ENCODE data around the gene S100A8. TPM values are rescaled to one million over a fixed set of nuclear protein-coding genes. Genes with fewer than 3 reads are reported as not detected.
"Not testable (repeated sequence)": the region's sequence is repeated elsewhere in the genome, so short reads cannot be mapped to it uniquely, and the experiment has no call there.

S100A8 gene
- polyA plus RNA-seq, 3 donors, result 4,193 to 30,135 (median 27,689) TPM

- Mint-ChIP-seq H3K4me3 (no peak within 1 kb of the TSS), H3K4me1 (peaks cover 16% of the 10 kb centered on the region), H3K36me3 (no peaks in the 10 kb centered on the region), H3K9me3 (peaks cover 0 to 9% (median 6%) of the 10 kb centered on the region in 7 donors), H3K27ac (no peak within 1 kb of the TSS), H3K27me3 (ENCODE audit: low read depth in 3 of 3) (peaks cover 20 to 25% (median 23%) of the 10 kb centered on the region in 3 donors)
- WGBS (ENCODE audit: insufficient coverage), result 89% methylated on average over 4 of the region's 6 CpGs
- H3K4me3 ChIP-seq (replicated peaks in 1 of 3; ENCODE audit: low read depth in 2 of 3, low read length in 3 of 3), result no peak within 1 kb of the TSS
- no peaks in the 10 kb centered on the region for H4K20me1 ChIP-seq (ENCODE audit: insufficient read depth, low read length)
- no peak within 1 kb of the TSS for H2AFZ ChIP-seq (ENCODE audit: insufficient read depth, low read depth, low read length, poor library complexity, severe bottlenecking)
- no peaks in the 10 kb centered on the region for H3K9me3 ChIP-seq (replicated peaks in 1 of 2; ENCODE audit: control insufficient read depth in 1 of 2, insufficient read depth in 1 of 2, low read length in 2 of 2)
- peaks cover 0 to 15% of the 10 kb centered on the region in 2 donors for H3K4me1 ChIP-seq (ENCODE audit: control insufficient read depth in 1 of 2, insufficient read depth in 2 of 2, low read length in 2 of 2)
- no peak within 1 kb of the TSS for H3K9ac ChIP-seq (ENCODE audit: insufficient read depth, low read length, poor library complexity, severe bottlenecking)
- H3K27me3 ChIP-seq (ENCODE audit: control insufficient read depth in 2 of 2, insufficient read depth in 2 of 2, low read length in 2 of 2), result peaks cover 0 to 3% of the 10 kb centered on the region in 2 donors
- no peak for TF ChIP-seq CTCF (IDR thresholded peaks at IDR 0.05)
- no peak within 1 kb of the TSS for H3K27ac ChIP-seq (ENCODE audit: low read depth in 1 of 2, low read length in 2 of 2)
- no peak within 1 kb of the TSS for H3K4me2 ChIP-seq (replicated peaks; ENCODE audit: extremely low read depth, low read length, poor library complexity, severe bottlenecking)
- H3K79me2 ChIP-seq (ENCODE audit: insufficient read depth, low read length), result no peaks in the 10 kb centered on the region
- no peak for DNase-seq
- intact Hi-C loops (cut with micrococcal nuclease), result loop anchor here in 1 of 2 donors (10.0 kb wide), 1 partner anchor 79 kb away; no protein-coding TSS in a partner anchor
- H3K36me3 ChIP-seq (replicated peaks in 1 of 2; ENCODE audit: control insufficient read depth in 1 of 2, insufficient read depth in 2 of 2, low read length in 2 of 2), result no peaks in the 10 kb centered on the region
Measured at GRCh38 chr1:153415850-153416570, 25.1 kb upstream of the S100A8 start, which contains the start of gene S100A7A. S100A7A (plus strand) TSS chr1:153416520; CDS start chr1:153418083, 1,563 bp downstream.

- H3K4me3 ChIP-seq (replicated peaks in 1 of 3; ENCODE audit: low read depth in 2 of 3, low read length in 3 of 3); H3K27ac ChIP-seq (ENCODE audit: low read depth in 1 of 2, low read length in 2 of 2); H2AFZ ChIP-seq (ENCODE audit: insufficient read depth, low read depth, low read length, poor library complexity, severe bottlenecking); H3K9me3 Mint-ChIP-seq; H3K4me3 Mint-ChIP-seq; H3K9me3 ChIP-seq (replicated peaks in 1 of 2; ENCODE audit: control insufficient read depth in 1 of 2, insufficient read depth in 1 of 2, low read length in 2 of 2); H3K9ac ChIP-seq (ENCODE audit: insufficient read depth, low read length, poor library complexity, severe bottlenecking); H3K27me3 ChIP-seq (ENCODE audit: control insufficient read depth in 2 of 2, insufficient read depth in 2 of 2, low read length in 2 of 2); H3K36me3 Mint-ChIP-seq; H3K27ac Mint-ChIP-seq; H4K20me1 ChIP-seq (ENCODE audit: insufficient read depth, low read length); H3K79me2 ChIP-seq (ENCODE audit: insufficient read depth, low read length); H3K36me3 ChIP-seq (replicated peaks in 1 of 2; ENCODE audit: control insufficient read depth in 1 of 2, insufficient read depth in 2 of 2, low read length in 2 of 2); H3K4me2 ChIP-seq (replicated peaks; ENCODE audit: extremely low read depth, low read length, poor library complexity, severe bottlenecking): not testable (repeated sequence)
- peak in 2 of 3 donors; percentile 18 to 25 for DNase-seq
- Mint-ChIP-seq H3K4me1 (peaks cover 16% of the 10 kb centered on the region), H3K27me3 (ENCODE audit: low read depth in 3 of 3) (peaks cover 23 to 29% (median 28%) of the 10 kb centered on the region in 3 donors)
- peaks cover 0 to 15% of the 10 kb centered on the region in 2 donors for H3K4me1 ChIP-seq (ENCODE audit: control insufficient read depth in 1 of 2, insufficient read depth in 2 of 2, low read length in 2 of 2)
- intact Hi-C loops (cut with micrococcal nuclease), result loop anchor here in 1 of 2 donors (10.0 kb wide), 1 partner anchor 81 kb away; no protein-coding TSS in a partner anchor
Measured at GRCh38 chr1:153413961-153414360, 23.1 kb upstream of the S100A8 start.

GRCh38 chr1:153407274-153407673 lies 16.4 kb upstream of the S100A8 start:
- H3K27me3 ChIP-seq (ENCODE audit: control insufficient read depth in 2 of 2, insufficient read depth in 2 of 2, low read length in 2 of 2); H3K27ac ChIP-seq (ENCODE audit: low read depth in 1 of 2, low read length in 2 of 2); H2AFZ ChIP-seq (ENCODE audit: insufficient read depth, low read depth, low read length, poor library complexity, severe bottlenecking); DNase-seq; H3K36me3 Mint-ChIP-seq; H3K36me3 ChIP-seq (replicated peaks in 1 of 2; ENCODE audit: control insufficient read depth in 1 of 2, insufficient read depth in 2 of 2, low read length in 2 of 2); H4K20me1 ChIP-seq (ENCODE audit: insufficient read depth, low read length); H3K4me3 Mint-ChIP-seq; H3K9ac ChIP-seq (ENCODE audit: insufficient read depth, low read length, poor library complexity, severe bottlenecking); H3K4me3 ChIP-seq (replicated peaks in 1 of 3; ENCODE audit: low read depth in 2 of 3, low read length in 3 of 3); H3K9me3 ChIP-seq (replicated peaks in 1 of 2; ENCODE audit: control insufficient read depth in 1 of 2, insufficient read depth in 1 of 2, low read length in 2 of 2); H3K27ac Mint-ChIP-seq; H3K4me2 ChIP-seq (replicated peaks; ENCODE audit: extremely low read depth, low read length, poor library complexity, severe bottlenecking); intact Hi-C loops (cut with micrococcal nuclease): not testable (repeated sequence)
- peaks cover 11% of the 10 kb centered on the region for H3K79me2 ChIP-seq (ENCODE audit: insufficient read depth, low read length)
- Mint-ChIP-seq H3K9me3 (peaks cover 0 to 10% (median 6%) of the 10 kb centered on the region in 7 donors), H3K4me1 (peaks cover 34% of the 10 kb centered on the region), H3K27me3 (ENCODE audit: low read depth in 3 of 3) (peaks cover 23 to 34% (median 29%) of the 10 kb centered on the region in 3 donors)
- WGBS (ENCODE audit: insufficient coverage), result 66% methylated on average over 9 of the region's 11 CpGs
- peaks cover 27 to 28% of the 10 kb centered on the region in 2 donors for H3K4me1 ChIP-seq (ENCODE audit: control insufficient read depth in 1 of 2, insufficient read depth in 2 of 2, low read length in 2 of 2)

All from CD14-positive monocyte (primary cell).